Esophagus muscularis mucosa (tissue), 4 donors: ENCODE measurements around the gene ATP13A3.

Source experiments
- EP300 ChIP-seq: sonication (generic); formaldehyde crosslinking; IDR thresholded peaks from one replicate; pipeline ENCODE4 v1.6.1; 2017; ENCODE audit warnings: antibody characterized with exemption
- POLR2A ChIP-seq: fragments of 450-650 bp; IDR thresholded peaks from one replicate; pipeline ENCODE4 v1.6.1; 2017; ENCODE audit warnings: antibody characterized with exemption, moderate library complexity, mild to moderate bottlenecking, low read depth
- POLR2AphosphoS5 ChIP-seq, 2 donors: sonication (generic); formaldehyde crosslinking; IDR thresholded peaks; one replicate each; pipeline ENCODE4 v1.6.1; 2017; ENCODE audit warnings: antibody characterized with exemption in 2 of 2
- TF ChIP-seq, protein P1 (sequence below), 3 experiments: fragments of 200-600 bp in 2 of 3; fragments of 450-650 bp in 1 of 3; sonication (generic) in 2 of 3; IDR thresholded peaks; one replicate each; pipeline ENCODE4 v1.5.1; 2017 to 2019; ENCODE audit warnings: antibody characterized with exemption in 3 of 3, mild to moderate bottlenecking in 2 of 3, moderate library complexity in 1 of 3

DNA sequence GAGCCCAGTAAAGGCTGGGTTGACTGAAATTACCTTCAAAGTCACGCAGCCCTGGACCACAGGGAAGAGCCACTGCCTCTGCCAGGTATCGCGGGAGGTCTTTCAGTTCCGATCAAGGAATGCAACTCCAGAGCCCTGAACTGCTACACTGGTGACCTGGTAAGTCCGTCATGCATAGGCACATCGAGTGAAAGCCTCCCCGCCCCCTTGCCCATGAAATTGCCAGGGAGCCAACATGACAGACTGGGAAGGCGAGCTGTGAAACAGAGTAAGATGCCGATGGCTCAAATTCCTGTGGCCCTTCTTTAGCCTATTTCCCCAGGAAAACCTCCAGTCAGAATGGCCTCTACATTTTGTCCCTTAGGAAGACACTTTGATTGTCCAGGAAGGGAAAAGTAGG lies 85.5 kb downstream of the ATP13A3 start:
- TF ChIP-seq EP300 (no peak), POLR2A (no peak), POLR2AphosphoS5 (IDR thresholded peaks at IDR 0.05) (no peak)
- TF ChIP-seq, protein P1, sequence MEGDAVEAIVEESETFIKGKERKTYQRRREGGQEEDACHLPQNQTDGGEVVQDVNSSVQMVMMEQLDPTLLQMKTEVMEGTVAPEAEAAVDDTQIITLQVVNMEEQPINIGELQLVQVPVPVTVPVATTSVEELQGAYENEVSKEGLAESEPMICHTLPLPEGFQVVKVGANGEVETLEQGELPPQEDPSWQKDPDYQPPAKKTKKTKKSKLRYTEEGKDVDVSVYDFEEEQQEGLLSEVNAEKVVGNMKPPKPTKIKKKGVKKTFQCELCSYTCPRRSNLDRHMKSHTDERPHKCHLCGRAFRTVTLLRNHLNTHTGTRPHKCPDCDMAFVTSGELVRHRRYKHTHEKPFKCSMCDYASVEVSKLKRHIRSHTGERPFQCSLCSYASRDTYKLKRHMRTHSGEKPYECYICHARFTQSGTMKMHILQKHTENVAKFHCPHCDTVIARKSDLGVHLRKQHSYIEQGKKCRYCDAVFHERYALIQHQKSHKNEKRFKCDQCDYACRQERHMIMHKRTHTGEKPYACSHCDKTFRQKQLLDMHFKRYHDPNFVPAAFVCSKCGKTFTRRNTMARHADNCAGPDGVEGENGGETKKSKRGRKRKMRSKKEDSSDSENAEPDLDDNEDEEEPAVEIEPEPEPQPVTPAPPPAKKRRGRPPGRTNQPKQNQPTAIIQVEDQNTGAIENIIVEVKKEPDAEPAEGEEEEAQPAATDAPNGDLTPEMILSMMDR (IDR thresholded peaks at IDR 0.05), result no peak
